H1 (cell line): ENCODE data around the gene OR14J1. TPM values are rescaled to one million over a fixed set of nuclear protein-coding genes. Genes with fewer than 3 reads are reported as not detected.

Source experiments
- CTCF ChIA-PET: fragments of 300-600 bp; sonication (Branson Sonifier 250); formaldehyde crosslinking; loops from one replicate; lab custom pipeline; 2021; ENCODE audit not compliant: partially characterized antibody; lab: Charles Lee
- POLR2A ChIA-PET: fragments of 300-600 bp; sonication (Branson Sonifier 250); formaldehyde crosslinking; loops from one replicate; lab custom pipeline; 2021; ENCODE audit warnings: inconsistent platforms; ENCODE audit not compliant: partially characterized antibody; lab: Charles Lee
- DNase-seq, 2 experiments: peaks; one replicate each; pipeline versions ENCODE4 v3.0.0 to v3.0.0-alpha.2; 2010 to 2022; ENCODE audit warnings: low spot score in 2 of 2, low read depth in 1 of 2, mixed read lengths in 1 of 2
- FAIRE-seq: peaks from 2 replicates; lab custom pipeline; 2011; peaks lifted over from hg19 to GRCh38; lab: Jason Lieb, UNC
- H2AFZ ChIP-seq: 2 replicates; pipeline ENCODE4 v1.8.1; 2012; ENCODE audit warnings: low read length, inconsistent platforms
- H2AK5ac ChIP-seq: 2 replicates; pipeline ENCODE4 v1.6.1; 2013; ENCODE audit warnings: low read depth, low read length
- H2BK120ac ChIP-seq: replicated peaks from 2 replicates; pipeline ENCODE3; 2013; ENCODE audit warnings: low read depth, low read length, inconsistent platforms
- H2BK12ac ChIP-seq: 2 replicates; pipeline ENCODE4 v1.6.1; 2013; ENCODE audit warnings: low read depth, low read length
- H2BK15ac ChIP-seq: 2 replicates; pipeline ENCODE4 v1.6.1; 2013; ENCODE audit warnings: low read length
- H2BK20ac ChIP-seq: 2 replicates; pipeline ENCODE4 v1.6.1; 2013; ENCODE audit warnings: low read length
- H2BK5ac ChIP-seq: 2 replicates; pipeline ENCODE4 v1.6.1; 2013; ENCODE audit warnings: low read depth, low read length
- H3K14ac ChIP-seq: 2 replicates; pipeline ENCODE4 v1.6.1; 2013; ENCODE audit warnings: inconsistent platforms; ENCODE audit not compliant: insufficient read length
- H3K18ac ChIP-seq: 2 replicates; pipeline ENCODE4 v1.6.1; 2013; ENCODE audit warnings: low read length; ENCODE audit errors: extremely low read depth
- H3K23ac ChIP-seq: 2 replicates; pipeline ENCODE4 v1.6.1; 2013; ENCODE audit warnings: inconsistent platforms; ENCODE audit not compliant: insufficient read length
- H3K23me2 ChIP-seq: 2 replicates; pipeline ENCODE4 v1.6.1; 2013; ENCODE audit warnings: low read depth, low read length
- H3K27ac ChIP-seq: 2 replicates; pipeline ENCODE4 v1.6.1; 2011; ENCODE audit warnings: low read depth, low read length, inconsistent platforms
- H3K27me3 ChIP-seq, 4 experiments: replicated peaks in 1 of 4; 1 replicate in 1 of 4; 2 replicates in 3 of 4; pipeline versions ENCODE4 v1.6.1 to v1.8.1; 2011 to 2013; ENCODE audit warnings: low read length in 3 of 4, mild to moderate bottlenecking in 3 of 4, inconsistent platforms in 2 of 4, mixed read lengths in 2 of 4, moderate library complexity in 1 of 4; ENCODE audit not compliant: control insufficient read depth in 3 of 4, insufficient read depth in 3 of 4; ENCODE audit errors: extremely low read depth in 1 of 4
- H3K36me3 ChIP-seq, 4 experiments: 2 replicates each; pipeline versions ENCODE4 v1.6.1 to v1.8.1; 2011 to 2013; ENCODE audit warnings: mild to moderate bottlenecking in 4 of 4, low read length in 3 of 4, moderate library complexity in 2 of 4, control low read depth in 1 of 4, inconsistent platforms in 1 of 4; ENCODE audit not compliant: insufficient read depth in 4 of 4, control insufficient read depth in 2 of 4
- H3K4ac ChIP-seq: replicated peaks from 2 replicates; pipeline ENCODE3; 2013; ENCODE audit warnings: low read length, low read depth, mixed read lengths, inconsistent platforms; ENCODE audit not compliant: insufficient read length
- H3K4me1 ChIP-seq, 4 experiments: replicated peaks in 1 of 4; 1 replicate in 1 of 4; 2 replicates in 3 of 4; pipeline versions ENCODE4 v1.6.1 to v1.8.1; 2011 to 2013; ENCODE audit warnings: low read length in 3 of 4, inconsistent platforms in 2 of 4, mixed read lengths in 1 of 4; ENCODE audit not compliant: insufficient read depth in 4 of 4, control insufficient read depth in 3 of 4
- H3K4me2 ChIP-seq, 2 experiments: 2 replicates each; pipeline versions ENCODE4 v1.6.1 to v1.8.1; 2011 to 2013; ENCODE audit warnings: low read depth in 2 of 2, low read length in 2 of 2, control low read depth in 1 of 2, inconsistent platforms in 1 of 2, mild to moderate bottlenecking in 1 of 2; ENCODE audit not compliant: insufficient read depth in 1 of 2
- H3K4me3 ChIP-seq, 4 experiments: fragments of 200-600, 300-600 bp in 1 of 4; sonication (generic), shearing (Covaris generic), sonication (Bioruptor Twin) in 1 of 4; 2 replicates each; pipeline versions ENCODE4 v1.5.1 to v1.8.1; 2011 to 2016; ENCODE audit warnings: low read length in 4 of 4, low read depth in 3 of 4, control low read depth in 2 of 4, inconsistent platforms in 2 of 4, mild to moderate bottlenecking in 2 of 4, mixed read lengths in 1 of 4, moderate library complexity in 1 of 4; ENCODE audit not compliant: insufficient read depth in 2 of 4; ENCODE audit errors: extremely low read depth in 1 of 4
- H3K56ac ChIP-seq: replicated peaks from 2 replicates; pipeline ENCODE3; 2013; ENCODE audit warnings: low read depth, mild to moderate bottlenecking, mixed read lengths, low read length, inconsistent platforms; ENCODE audit not compliant: insufficient read length
- H3K79me1 ChIP-seq: 2 replicates; pipeline ENCODE4 v1.6.1; 2013; ENCODE audit warnings: low read depth, low read length, control low read depth
- H3K79me2 ChIP-seq, 2 experiments: 2 replicates each; pipeline versions ENCODE4 v1.6.1 to v1.8.1; 2012 to 2013; ENCODE audit warnings: low read length in 2 of 2, mild to moderate bottlenecking in 2 of 2, inconsistent platforms in 1 of 2; ENCODE audit not compliant: insufficient read depth in 2 of 2, control insufficient read depth in 1 of 2
- H3K9ac ChIP-seq, 4 experiments: replicated peaks in 1 of 4; 1 replicate in 1 of 4; 2 replicates in 3 of 4; pipeline versions ENCODE4 v1.6.1 to v1.8.1; 2011 to 2013; ENCODE audit warnings: low read depth in 3 of 4, low read length in 3 of 4, control low read depth in 2 of 4, mild to moderate bottlenecking in 2 of 4, moderate library complexity in 2 of 4, inconsistent platforms in 1 of 4; ENCODE audit errors: extremely low read depth in 1 of 4
- H3K9me3 ChIP-seq, 2 experiments: 2 replicates each; pipeline versions ENCODE4 v1.6.1 to v1.8.1; 2012 to 2013; ENCODE audit warnings: mild to moderate bottlenecking in 2 of 2, moderate library complexity in 2 of 2, control low read depth in 1 of 2, inconsistent platforms in 1 of 2, low read depth in 1 of 2, low read length in 1 of 2, mixed read lengths in 1 of 2; ENCODE audit not compliant: insufficient read depth in 2 of 2
- H4K20me1 ChIP-seq, 2 experiments: replicated peaks in 1 of 2; 2 replicates each; pipeline versions ENCODE3 to v1.8.1; 2011 to 2013; ENCODE audit warnings: inconsistent platforms in 2 of 2, low read length in 2 of 2, mild to moderate bottlenecking in 1 of 2; ENCODE audit not compliant: insufficient read depth in 2 of 2, control insufficient read depth in 1 of 2
- H4K5ac ChIP-seq: 2 replicates; pipeline ENCODE4 v1.6.1; 2013; ENCODE audit warnings: low read length, low read depth, mixed read lengths, inconsistent platforms; ENCODE audit not compliant: insufficient read length
- H4K8ac ChIP-seq: 2 replicates; pipeline ENCODE4 v1.8.0; 2013; ENCODE audit warnings: mild to moderate bottlenecking, moderate library complexity, low read length, inconsistent platforms; ENCODE audit not compliant: insufficient read depth; ENCODE audit errors: extremely low read depth
- H4K91ac ChIP-seq: replicated peaks from 2 replicates; pipeline ENCODE3; 2013; ENCODE audit warnings: low read length, mixed read lengths, inconsistent platforms; ENCODE audit not compliant: insufficient read length
- BACH1 ChIP-seq: IDR thresholded peaks from 2 replicates; pipeline ENCODE4 v1.6.1; 2012; ENCODE audit warnings: low read length, improper control_type of control experiment
- CBX8 ChIP-seq: fragments of 300-800, 300-1000 bp; sonication (generic); IDR thresholded peaks from 2 replicates; pipeline ENCODE4 v1.7.1; 2016; ENCODE audit warnings: low read depth, low read length, borderline replicate concordance
- EGR1 ChIP-seq: IDR thresholded peaks from 2 replicates; pipeline ENCODE4 v1.6.1; 2011; ENCODE audit warnings: low read depth, low read length, borderline replicate concordance
- NANOG ChIP-seq: IDR thresholded peaks from 2 replicates; pipeline ENCODE4 v1.6.1; 2011; ENCODE audit warnings: low read length, low read depth, mild to moderate bottlenecking, inconsistent platforms; ENCODE audit not compliant: insufficient read depth, poor library complexity, severe bottlenecking
- POU5F1 ChIP-seq: IDR thresholded peaks from 2 replicates; pipeline ENCODE4 v1.6.1; 2011; ENCODE audit warnings: low read depth, mild to moderate bottlenecking, low read length, moderate library complexity
- TCF12 ChIP-seq: IDR thresholded peaks from 2 replicates; pipeline ENCODE4 v1.6.1; 2011; ENCODE audit warnings: low read depth, mild to moderate bottlenecking, low read length
- WGBS, 2 experiments: shearing (Covaris generic) in 1 of 2; methylation state at CpG; one replicate each; pipeline versions ENCODE4 v1.1.6 to v1.1.7; 2013 to 2015; ENCODE audit warnings: low lambda C conversion rate in 2 of 2, mixed read lengths in 2 of 2, inconsistent platforms in 1 of 2, low coverage in 1 of 2, missing lambda C conversion rate in 1 of 2; ENCODE audit not compliant: insufficient replicate concordance in 2 of 2, insufficient coverage in 1 of 2, insufficient read length in 1 of 2; ENCODE audit errors: extremely low coverage in 1 of 2, missing lambda C conversion rate in 1 of 2; 5-methylcytosine and 5-hydroxymethylcytosine counted together
- polyA plus RNA-seq, 7 experiments: library from polyadenylated mRNA; depleted of rRNA in 3 of 7; stranded (reverse) in 5 of 7; unstranded in 2 of 7; fragments of >200 nt in 5 of 7; fragments of 200-250 nt in 2 of 7; gene quantifications; 1 replicate in 5 of 7; 2 replicates in 1 of 7; 4 replicates in 1 of 7; pipeline versions ENCODE4 v1.2.1 to v1.2.3, GENCODE V29; 2011 to 2013; ENCODE audit warnings: missing spikeins in 2 of 7, mixed read lengths in 2 of 7
- total RNA-seq: library from RNA; stranded (reverse); fragmentation: NEBNext Ultra II Directional; extraction: Animal tissue kit (Norgen Biotek cat#: 25700); gene quantifications from 2 replicates; pipeline ENCODE4 v1.2.1, GENCODE V29; 2021

The OR14J1 gene
- total and polyA plus RNA-seq, 2 of the 8 experiments (the other 6 are each of a cell fraction or from before 2014, with no cell fraction given): not detected

GRCh38 chr6:29263001-29263400 is 38.5 kb upstream of the OR14J1 start:
- no peak overlapping the region for H3K18ac ChIP-seq
- no peak overlapping the region for H4K5ac ChIP-seq
- CTCF ChIA-PET: no interaction called here
- POLR2A ChIA-PET: no interaction called here
- no peaks in the 10 kb centered on the region for H3K9me3 ChIP-seq
- H3K14ac ChIP-seq: no peak overlapping the region
- H2AK5ac ChIP-seq: no peak overlapping the region
- H2BK5ac ChIP-seq: no peak overlapping the region
- H2BK20ac ChIP-seq: no peak overlapping the region
- 85% methylated on average over 3 of the region's 3 CpGs; no CpG with 5 or more reads in 1 of the 2 experiments for WGBS, 2 experiments
- H2BK120ac ChIP-seq: no peak overlapping the region
- H4K20me1 ChIP-seq: no peaks in the 10 kb centered on the region
- no peak overlapping the region for H3K4me2 ChIP-seq
- no peak for DNase-seq
- no peak overlapping the region for H2AFZ ChIP-seq
- no peak overlapping the region for H3K9ac ChIP-seq
- no peak overlapping the region for H3K23ac ChIP-seq
- H3K79me2 ChIP-seq: no peaks in the 10 kb centered on the region
- no peaks in the 10 kb centered on the region for H3K36me3 ChIP-seq
- H2BK15ac ChIP-seq: no peak overlapping the region
- H3K79me1 ChIP-seq: no peaks in the 10 kb centered on the region
- no peak overlapping the region for H2BK12ac ChIP-seq
- no peak overlapping the region for H4K91ac ChIP-seq
- no peak overlapping the region for H3K56ac ChIP-seq
- no peak overlapping the region for H3K4me3 ChIP-seq
- no peak overlapping the region for H4K8ac ChIP-seq
- TF ChIP-seq NANOG: no peak
- no peak for TF ChIP-seq EGR1
- TF ChIP-seq CBX8: no peak
- TF ChIP-seq TCF12: no peak
- TF ChIP-seq BACH1: no peak
- no peak for TF ChIP-seq POU5F1
- TF ChIP-seq, all 59 proteins: peak for 0
- FAIRE-seq: no peak
- Histone ChIP-seq H3K27ac (no peak overlapping the region), H3K27me3 (no peaks in the 10 kb centered on the region), H3K23me2 (no peaks in the 10 kb centered on the region), H3K4me1 (no peaks in the 10 kb centered on the region), H3K4ac (no peak overlapping the region)
